CD4-positive, CD25-positive, alpha-beta regulatory T cell (primary cell): ENCODE data around the gene SNRPB2. TPM values are rescaled to one million over a fixed set of nuclear protein-coding genes. Genes with fewer than 3 reads are reported as not detected.

Experiments used
- ATAC-seq, 2 donors: fragments of 150-1000 bp; cut with Tn5 transposase; one replicate each; pipeline ENCODE4 v1.10.0; 2021; ENCODE audit warnings: low read depth in 2 of 2, moderate number of reproducible peaks in 2 of 2, moderate library complexity in 1 of 2
- DNase-seq, 3 donors: peaks; one replicate each; pipeline versions ENCODE4 v3.0.0 to v3.0.0-alpha.2; 2012 to 2022; ENCODE audit warnings: mixed read lengths in 1 of 3
- H3K27ac ChIP-seq: one replicate; pipeline ENCODE4 v1.7.0; 2013; ENCODE audit warnings: mild to moderate bottlenecking, low read length; ENCODE audit not compliant: insufficient read depth, poor library complexity, severe bottlenecking
- H3K27me3 ChIP-seq: one replicate; pipeline ENCODE4 v1.7.0; 2013; ENCODE audit warnings: low read length; ENCODE audit not compliant: control insufficient read depth, insufficient read depth
- H3K36me3 ChIP-seq: one replicate; pipeline ENCODE4 v1.7.0; 2013; ENCODE audit warnings: mild to moderate bottlenecking, low read length, moderate library complexity; ENCODE audit not compliant: control insufficient read depth, insufficient read depth
- H3K4me1 ChIP-seq: 2 replicates; pipeline ENCODE4 v1.7.0; 2013; ENCODE audit warnings: mild to moderate bottlenecking, low read length; ENCODE audit not compliant: insufficient read depth, control insufficient read depth, poor library complexity, severe bottlenecking
- H3K4me3 ChIP-seq: one replicate; pipeline ENCODE4 v1.7.0; 2013; ENCODE audit warnings: low read depth, mild to moderate bottlenecking, low read length, moderate library complexity
- H3K9me3 ChIP-seq, 2 experiments: 1 replicate in 1 of 2; 2 replicates in 1 of 2; pipeline ENCODE4 v1.7.0; 2013; ENCODE audit warnings: low read length in 2 of 2, mild to moderate bottlenecking in 1 of 2, moderate library complexity in 1 of 2; ENCODE audit not compliant: control insufficient read depth in 2 of 2
- H3K27ac Mint-ChIP-seq, 3 donors: one replicate each; pipeline ENCODE4 v1.8.0; 2020 to 2022; ENCODE audit warnings: mild to moderate bottlenecking in 3 of 3, mixed read lengths in 3 of 3, moderate library complexity in 2 of 3
- H3K27me3 Mint-ChIP-seq: one replicate; pipeline ENCODE4 v1.8.0; 2022; ENCODE audit warnings: mild to moderate bottlenecking, mixed read lengths
- H3K36me3 Mint-ChIP-seq: one replicate; pipeline ENCODE4 v1.8.0; 2020; ENCODE audit warnings: mixed read lengths
- H3K4me1 Mint-ChIP-seq, 4 donors: one replicate each; pipeline ENCODE4 v1.8.0; 2020 to 2022; ENCODE audit warnings: mixed read lengths in 4 of 4, mild to moderate bottlenecking in 1 of 4
- H3K4me3 Mint-ChIP-seq, 4 donors: one replicate each; pipeline ENCODE4 v1.8.0; 2020 to 2022; ENCODE audit warnings: mild to moderate bottlenecking in 4 of 4, mixed read lengths in 4 of 4, moderate library complexity in 3 of 4
- H3K9me3 Mint-ChIP-seq, 7 donors: one replicate each; pipeline ENCODE4 v1.8.0; 2020 to 2022; ENCODE audit warnings: mixed read lengths in 7 of 7, mild to moderate bottlenecking in 3 of 7, moderate library complexity in 2 of 7
- polyA plus RNA-seq, 4 donors: library from polyadenylated mRNA; unstranded; fragments of 300-500 nt; fragmentation: Illumina TruSeq; gene quantifications; one replicate each; pipeline ENCODE4 v1.2.3, GENCODE V29; 2021
- total RNA-seq: library from RNA; stranded (reverse); gene quantifications from one replicate; pipeline ENCODE4 v1.2.3, GENCODE V29; 2022

The SNRPB2 gene
- total and polyA plus RNA-seq, 5 donors from 2014 or later: 49.9 to 115 (median 88.1) TPM

- no peak overlapping the region for H3K4me3 Mint-ChIP-seq
- no peak for ATAC-seq
- no peak overlapping the region for H3K27ac Mint-ChIP-seq
- DNase-seq: no peak
- peaks cover 0 to 7% (median 4%) of the 10 kb centered on the region in 7 donors for H3K9me3 Mint-ChIP-seq
- Histone ChIP-seq H3K36me3 (no peaks in the 10 kb centered on the region), H3K27ac (no peak overlapping the region), H3K4me1 (no peaks in the 10 kb centered on the region), H3K4me3 (no peak overlapping the region), H3K9me3 (no peaks in the 10 kb centered on the region), H3K27me3 (no peaks in the 10 kb centered on the region)
- peaks cover 13% of the 10 kb centered on the region for H3K27me3 Mint-ChIP-seq
- H3K36me3 Mint-ChIP-seq: no peaks in the 10 kb centered on the region
- no peaks in the 10 kb centered on the region for H3K4me1 Mint-ChIP-seq
These were observed 41.4 kb downstream of the SNRPB2 start for GRCh38 chr20:16771213-16771612.

- Mint-ChIP-seq H3K27ac (no peak overlapping the region), H3K4me3 (no peak overlapping the region), H3K27me3 (no peaks in the 10 kb centered on the region), H3K4me1 (no peaks in the 10 kb centered on the region), H3K36me3 (no peaks in the 10 kb centered on the region), H3K9me3 (peaks cover 0 to 11% (median 5%) of the 10 kb centered on the region in 7 donors)
- no peaks in the 10 kb centered on the region for H3K9me3 ChIP-seq
- no peak overlapping the region for H3K4me3 ChIP-seq
- DNase-seq (no peak), ATAC-seq (no peak)
- H3K4me1 ChIP-seq: no peaks in the 10 kb centered on the region
- H3K27ac ChIP-seq: no peak overlapping the region
- H3K36me3 ChIP-seq: no peaks in the 10 kb centered on the region
- H3K27me3 ChIP-seq: no peaks in the 10 kb centered on the region
These were observed 46.1 kb downstream of the SNRPB2 start for GRCh38 chr20:16775961-16776360.

GRCh38 chr20:16777126-16777525 is 47.3 kb downstream of the SNRPB2 start:
- peaks cover 0 to 3% of the 10 kb centered on the region in 2 experiments for H3K9me3 ChIP-seq
- Mint-ChIP-seq H3K9me3 (peaks cover 0 to 16% (median 5%) of the 10 kb centered on the region in 7 donors), H3K36me3 (no peaks in the 10 kb centered on the region), H3K4me1 (no peaks in the 10 kb centered on the region), H3K4me3 (no peak overlapping the region), H3K27ac (no peak overlapping the region), H3K27me3 (no peaks in the 10 kb centered on the region)
- H3K4me3 ChIP-seq: no peak overlapping the region
- H3K27ac ChIP-seq: no peak overlapping the region
- no peaks in the 10 kb centered on the region for H3K36me3 ChIP-seq
- no peaks in the 10 kb centered on the region for H3K27me3 ChIP-seq
- no peaks in the 10 kb centered on the region for H3K4me1 ChIP-seq
- ATAC-seq: no peak
- no peak for DNase-seq

- Mint-ChIP-seq H3K27me3 (no peaks in the 10 kb centered on the region), H3K9me3 (peaks cover 0 to 23% (median 6%) of the 10 kb centered on the region in 7 donors), H3K4me1 (no peaks in the 10 kb centered on the region), H3K36me3 (no peaks in the 10 kb centered on the region), H3K27ac (no peak overlapping the region), H3K4me3 (no peak overlapping the region)
- DNase-seq: no peak
- H3K4me3 ChIP-seq: no peak overlapping the region
- no peak for ATAC-seq
- peaks cover 0 to 3% of the 10 kb centered on the region in 2 experiments for H3K9me3 ChIP-seq
- no peaks in the 10 kb centered on the region for H3K4me1 ChIP-seq
- no peaks in the 10 kb centered on the region for H3K36me3 ChIP-seq
- no peaks in the 10 kb centered on the region for H3K27me3 ChIP-seq
- H3K27ac ChIP-seq: no peak overlapping the region
These were observed 48.3 kb downstream of the SNRPB2 start for GRCh38 chr20:16778159-16778558.

GRCh38 chr20:16781496-16781895 is 51.7 kb downstream of the SNRPB2 start:
- H3K27ac Mint-ChIP-seq: no peak overlapping the region
- peaks cover 0 to 21% (median 4%) of the 10 kb centered on the region in 7 donors for H3K9me3 Mint-ChIP-seq

GRCh38 chr20:16785226-16785625 is 55.4 kb downstream of the SNRPB2 start:
- no peak for DNase-seq
- Histone ChIP-seq H3K9me3 (peaks cover 0 to 3% of the 10 kb centered on the region in 2 experiments), H3K27me3 (peaks cover 2% of the 10 kb centered on the region), H3K36me3 (no peaks in the 10 kb centered on the region), H3K4me1 (no peaks in the 10 kb centered on the region), H3K4me3 (no peak overlapping the region), H3K27ac (no peak overlapping the region)
- H3K36me3 Mint-ChIP-seq: no peaks in the 10 kb centered on the region
- H3K9me3 Mint-ChIP-seq: peaks cover 0 to 21% (median 4%) of the 10 kb centered on the region in 7 donors
- H3K4me3 Mint-ChIP-seq: peak overlapping the region in 1 of 4 donors; percentile 8
- H3K27me3 Mint-ChIP-seq: no peaks in the 10 kb centered on the region
- ATAC-seq: no peak
- no peak overlapping the region for H3K27ac Mint-ChIP-seq
- no peaks in the 10 kb centered on the region for H3K4me1 Mint-ChIP-seq

More at GRCh38 chr20:16781496-16781895, 51.7 kb downstream of the SNRPB2 start:
- H3K4me3 Mint-ChIP-seq: no peak overlapping the region
- Histone ChIP-seq H3K4me1 (no peaks in the 10 kb centered on the region), H3K27ac (no peak overlapping the region), H3K36me3 (no peaks in the 10 kb centered on the region), H3K9me3 (peaks cover 0 to 3% of the 10 kb centered on the region in 2 experiments), H3K27me3 (peaks cover 2% of the 10 kb centered on the region), H3K4me3 (no peak overlapping the region)
- no peaks in the 10 kb centered on the region for H3K4me1 Mint-ChIP-seq
- DNase-seq (no peak), ATAC-seq (no peak)
- no peaks in the 10 kb centered on the region for H3K36me3 Mint-ChIP-seq
- H3K27me3 Mint-ChIP-seq: no peaks in the 10 kb centered on the region

Other genes with a start within 250 kb of the SNRPB2 start
- 5.2 TPM for gene KIF16B, start 156.6 kb upstream of the SNRPB2 start, total RNA-seq
- gene KIF16B, start 156.6 kb upstream of the SNRPB2 start, polyA plus RNA-seq: 1 to 10 TPM; 3.1 to 4.9 (median 4.2) TPM
- not detected for gene OTOR, start 18.3 kb downstream of the SNRPB2 start, total RNA-seq
- not detected for gene OTOR, start 18.3 kb downstream of the SNRPB2 start, polyA plus RNA-seq